HG03095 (cell line): ENCODE results near the gene SOSTDC1.
A peak's percentile ranks its signal among the peaks of the same experiment; 100 is the strongest.

Source experiments
- ATAC-seq: cut with Tn5 transposase; IDR thresholded peaks from one replicate; pipeline ENCODE4 v1.9.1; 2021; ENCODE audit warnings: moderate library complexity; ENCODE audit not compliant: unreplicated experiment

Gene SOSTDC1

DNA sequence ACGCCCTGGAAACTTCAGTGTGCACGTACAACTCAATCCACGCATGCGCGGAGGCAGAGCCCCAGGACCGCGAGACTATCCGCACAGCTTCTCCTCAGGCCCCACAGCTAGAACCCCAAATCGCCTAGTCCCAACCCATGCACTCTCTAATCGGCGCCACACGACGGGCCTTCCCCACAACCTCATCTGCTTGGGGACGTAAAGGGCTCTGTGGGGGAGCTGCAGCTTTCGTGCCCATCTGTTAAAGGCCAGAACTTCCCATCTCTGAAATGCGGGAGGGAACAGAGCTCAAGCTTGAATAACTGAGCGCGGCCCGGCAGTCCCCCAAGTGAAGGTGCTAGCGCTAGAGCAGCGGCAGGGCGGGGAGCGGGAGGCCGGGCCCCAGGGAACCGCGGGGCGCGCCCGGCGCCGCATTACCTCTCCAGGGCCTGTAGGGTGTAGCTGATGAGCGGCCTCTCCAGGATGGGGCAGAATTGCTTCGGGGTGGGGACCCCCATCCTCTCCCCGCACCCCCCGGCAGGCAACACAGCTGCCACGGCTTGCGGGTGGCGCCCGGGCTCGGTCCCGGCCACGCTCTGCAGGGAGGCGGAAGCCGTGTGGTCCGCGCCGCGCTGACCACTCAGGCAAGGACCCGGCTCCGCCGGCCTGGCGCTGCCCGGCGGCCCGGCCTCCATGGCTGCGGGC lies 44.7 kb downstream of the SOSTDC1 start:
- peak; percentile 89 for ATAC-seq

DNA sequence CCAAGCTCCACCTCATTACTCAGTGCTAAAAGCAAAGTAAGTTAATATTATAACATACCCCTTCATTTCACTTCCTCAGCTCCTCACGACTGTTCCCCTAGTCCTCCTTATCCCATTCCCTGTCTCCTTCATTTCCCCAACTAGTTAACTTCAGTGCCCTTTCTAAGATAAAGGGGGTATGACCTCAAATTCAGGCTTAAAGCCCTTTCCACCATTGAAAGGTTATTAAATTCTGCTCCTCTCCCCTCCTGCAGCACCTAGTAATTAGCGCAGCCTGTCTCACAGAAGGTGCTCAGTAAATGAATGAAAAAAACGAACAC lies 45.2 kb downstream of the SOSTDC1 start:
- ATAC-seq: no peak

DNA sequence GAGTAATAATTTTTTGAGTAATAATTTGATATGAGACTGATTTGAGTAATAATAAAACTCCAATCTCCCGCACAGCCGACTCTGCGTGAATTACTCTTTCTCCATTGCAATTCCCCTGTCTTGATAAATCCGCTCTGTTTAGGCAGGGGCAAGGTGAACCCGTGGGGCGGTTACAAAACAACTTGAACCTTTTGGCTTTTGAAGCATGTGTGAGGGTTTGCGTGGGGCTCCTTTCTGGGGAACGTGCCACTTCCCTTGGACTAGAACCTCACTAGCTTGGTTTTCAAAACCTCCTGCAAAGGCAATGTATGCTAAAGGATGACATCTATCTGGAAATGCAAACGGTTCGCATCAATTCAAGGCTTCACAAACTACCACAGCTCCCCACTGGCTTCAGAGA lies 45.7 kb downstream of the SOSTDC1 start:
- no peak for ATAC-seq

DNA sequence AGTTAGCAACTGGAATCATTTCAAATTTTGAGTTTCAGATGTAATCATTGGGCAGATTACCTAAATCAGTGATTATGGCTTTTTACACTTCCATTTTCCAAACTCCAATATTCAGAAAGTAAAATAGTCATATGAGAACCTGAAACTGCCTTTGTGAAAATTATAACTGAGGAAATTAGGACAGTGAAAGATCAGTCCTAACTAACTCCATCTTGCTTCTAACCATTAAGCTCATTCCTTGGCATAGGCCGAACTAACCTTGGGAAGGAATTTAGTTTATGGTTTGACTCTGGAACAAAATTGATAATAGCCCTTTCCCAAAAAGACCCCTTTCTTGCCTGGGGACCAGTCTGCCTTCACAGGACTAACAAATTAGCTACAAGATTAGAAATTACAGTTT lies 46.4 kb downstream of the SOSTDC1 start:
- no peak for ATAC-seq

- no peak for ATAC-seq
Measured at GRCh38 chr7:16417906-16418305, 47.6 kb downstream of the SOSTDC1 start.

GRCh38 chr7:16416289-16417282 lies 49.0 kb downstream of the SOSTDC1 start:
- ATAC-seq: no peak

DNA sequence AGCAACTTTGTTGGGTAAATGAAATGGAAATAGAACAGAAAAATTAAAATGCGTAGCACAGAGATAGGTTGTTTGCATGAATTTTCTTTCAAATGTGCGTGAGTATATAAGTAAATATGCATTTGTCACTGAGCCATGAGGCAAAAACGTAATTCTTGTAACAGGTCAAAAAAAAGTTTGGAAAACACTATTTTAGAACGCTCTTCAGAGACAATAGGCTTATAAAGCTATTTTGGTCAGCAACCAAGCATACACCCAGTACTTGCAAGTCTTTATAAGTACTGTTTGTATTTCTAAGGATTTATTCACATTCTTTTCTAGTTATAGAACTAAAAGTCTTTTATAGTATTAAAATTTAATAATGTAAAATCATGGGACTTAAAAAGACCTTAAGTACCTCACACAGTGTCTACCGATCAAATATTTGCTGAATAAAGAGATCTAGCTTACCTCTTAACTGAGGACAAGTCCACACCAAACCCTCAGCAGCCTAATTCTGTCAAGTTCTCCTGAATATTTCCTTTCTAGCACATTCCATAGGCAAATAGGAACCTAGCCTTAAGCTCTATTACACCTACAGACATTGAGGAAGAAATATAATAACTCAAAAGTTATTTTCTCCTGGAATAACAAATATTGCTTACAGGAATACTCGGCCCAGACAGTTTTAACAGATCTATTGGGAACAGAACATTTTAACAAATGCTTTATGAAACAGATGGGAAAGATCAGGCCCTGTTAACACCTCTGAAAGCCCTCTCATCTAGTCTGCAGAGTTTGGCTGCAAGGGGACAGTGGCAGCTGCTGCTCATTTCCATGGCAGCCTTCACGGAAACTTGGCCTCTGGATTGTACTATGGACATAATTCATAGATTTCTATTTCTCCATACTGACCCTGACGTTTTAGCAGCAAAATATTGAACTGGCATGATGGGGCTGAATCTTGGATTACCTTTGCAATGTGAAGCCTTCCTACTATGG lies 53.0 kb downstream of the SOSTDC1 start:
- no peak for ATAC-seq
